HL-60/S4 treated with phorbol 12-myristate 13-acetate at 8.2 ng/mL for 4 days and 3 days (cell line): ENCODE measurements around the gene BAZ2B.
"Not testable (repeated sequence)": the region's sequence is repeated elsewhere in the genome, so short reads cannot be mapped to it uniquely, and the experiment has no call there.

ENCODE experiments used
- in situ Hi-C: fragments of 300-500 bp; cut with MboI; formaldehyde crosslinking; loops from 2 replicates; pipeline ENCODE4 v1.15.0; 2022; ENCODE audit warnings: low sequenced_read_pairs

Gene BAZ2B

GRCh38 chr2:159542101-159542500 lies 74.2 kb downstream of the BAZ2B start:
- in situ Hi-C loops: no loop called here

DNA sequence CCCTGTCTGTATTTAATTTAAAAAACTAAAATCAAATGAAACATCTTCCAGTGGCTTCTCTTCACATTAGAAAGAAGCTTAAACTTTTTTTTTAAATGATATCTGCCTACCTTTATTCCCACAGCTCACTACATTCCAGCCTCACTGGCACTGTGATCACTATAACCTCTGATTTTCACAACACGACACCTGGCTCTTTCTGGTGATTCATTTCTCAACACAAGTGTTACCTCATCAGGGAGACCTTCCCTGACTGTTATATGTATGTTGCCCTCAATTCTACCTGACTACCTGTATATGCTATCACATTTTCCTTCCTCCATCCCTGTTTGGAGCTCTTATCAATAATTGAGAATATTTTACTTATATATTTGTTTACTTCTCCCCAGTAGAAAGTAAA lies 76.6 kb downstream of the BAZ2B start:
- in situ Hi-C loops: no loop called here

DNA sequence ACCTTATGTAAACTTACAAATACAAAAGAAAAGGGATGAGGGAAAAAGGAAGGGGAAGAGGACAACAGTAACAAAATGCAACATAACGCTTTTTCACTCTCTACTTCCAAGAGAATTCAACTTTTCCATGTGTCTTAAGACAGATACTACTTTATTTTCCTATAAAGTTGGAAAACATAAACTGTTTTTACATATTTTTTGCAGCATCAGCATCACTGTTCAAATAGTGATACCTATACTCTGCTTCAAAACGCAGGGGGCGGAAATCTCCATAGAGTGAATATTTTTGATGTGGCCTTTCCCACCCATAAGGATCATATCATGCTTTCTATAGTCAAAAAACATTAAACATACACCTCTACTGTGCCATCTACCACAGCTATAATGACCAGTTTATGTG lies 77.5 kb downstream of the BAZ2B start:
- in situ Hi-C loops: no loop called here

DNA sequence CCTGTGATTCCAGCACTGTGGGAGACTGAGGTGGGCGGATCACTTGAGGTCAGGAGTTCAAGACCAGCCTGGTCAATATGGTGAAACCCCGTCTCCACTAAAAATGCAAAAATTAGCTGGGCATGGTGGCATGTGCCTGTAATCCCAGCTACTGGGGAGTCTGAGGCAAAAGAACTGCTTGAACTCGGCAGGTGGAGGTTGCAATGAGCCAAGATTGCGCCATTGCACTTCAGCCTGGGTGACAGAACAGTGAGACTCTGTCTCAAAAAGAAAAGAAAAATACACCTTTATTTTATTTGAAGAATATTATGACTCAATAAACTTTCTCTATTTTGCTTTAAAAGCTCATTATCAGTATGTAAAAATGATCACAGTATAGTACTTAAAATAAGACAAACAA lies 81.1 kb downstream of the BAZ2B start:
- in situ Hi-C loops: not testable (repeated sequence)

DNA sequence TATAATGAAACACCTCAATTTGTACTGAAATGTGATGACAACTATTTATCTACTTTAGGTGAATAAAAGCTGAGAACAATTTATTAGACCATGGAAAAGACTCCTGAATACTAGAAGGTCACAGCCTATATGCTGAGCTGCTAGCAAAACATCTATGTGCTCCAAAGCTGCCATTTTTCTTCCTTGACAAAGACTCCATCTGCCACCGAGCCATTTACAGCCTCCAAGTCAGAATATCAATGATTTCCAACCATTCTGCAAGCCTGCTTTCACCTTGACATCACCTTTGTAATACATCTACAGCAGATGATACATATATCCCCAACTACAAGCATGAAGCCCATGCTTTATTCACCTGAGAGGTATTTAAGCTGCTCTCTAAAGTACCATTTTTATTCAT lies 84.9 kb downstream of the BAZ2B start:
- in situ Hi-C loops: no loop called here

DNA sequence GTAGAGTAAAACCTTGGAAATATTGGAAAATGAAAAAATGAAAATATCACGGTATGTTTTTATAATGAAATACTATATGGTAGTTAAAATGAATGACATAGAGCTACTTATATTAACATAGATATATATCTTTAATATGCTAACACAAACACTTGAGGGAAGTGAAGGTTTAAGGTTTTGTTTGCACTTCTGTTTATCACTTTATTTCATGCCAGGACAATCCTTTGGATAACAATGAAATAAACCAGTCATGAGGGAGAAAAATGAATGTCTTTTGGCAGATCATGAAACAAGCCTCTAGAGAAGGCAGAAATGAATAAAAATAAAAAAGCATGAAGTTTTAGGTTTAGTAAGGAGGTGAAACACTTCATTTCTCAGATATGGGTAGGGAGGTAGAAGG lies 89.9 kb downstream of the BAZ2B start:
- in situ Hi-C loops: no loop called here

GRCh38 chr2:159525012-159525411 lies 91.3 kb downstream of the BAZ2B start:
- in situ Hi-C loops: no loop called here

DNA sequence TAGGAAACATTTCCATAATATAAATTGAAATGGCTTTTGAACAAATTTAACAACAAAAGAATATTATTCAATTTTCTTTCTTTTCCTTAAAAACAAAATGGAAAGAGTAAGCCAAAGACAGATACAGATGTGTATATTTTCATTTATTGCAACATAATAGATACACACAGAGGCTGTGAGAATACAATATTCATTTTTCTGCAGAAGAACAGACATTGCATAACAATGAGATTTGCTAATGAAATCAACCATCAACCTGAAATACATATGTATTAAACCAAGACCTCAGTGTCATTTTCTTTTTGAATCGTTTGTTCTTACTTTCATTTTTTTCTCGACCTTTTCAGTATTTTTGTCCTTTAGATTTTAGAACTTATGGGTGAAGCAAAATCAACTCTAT lies 95.1 kb downstream of the BAZ2B start:
- in situ Hi-C loops: no loop called here

GRCh38 chr2:159518321-159519005 lies 97.9 kb downstream of the BAZ2B start:
- in situ Hi-C loops: no loop called here

- in situ Hi-C loops: no loop called here
Observed at GRCh38 chr2:159516241-159516758, 100.0 kb downstream of the BAZ2B start.

DNA sequence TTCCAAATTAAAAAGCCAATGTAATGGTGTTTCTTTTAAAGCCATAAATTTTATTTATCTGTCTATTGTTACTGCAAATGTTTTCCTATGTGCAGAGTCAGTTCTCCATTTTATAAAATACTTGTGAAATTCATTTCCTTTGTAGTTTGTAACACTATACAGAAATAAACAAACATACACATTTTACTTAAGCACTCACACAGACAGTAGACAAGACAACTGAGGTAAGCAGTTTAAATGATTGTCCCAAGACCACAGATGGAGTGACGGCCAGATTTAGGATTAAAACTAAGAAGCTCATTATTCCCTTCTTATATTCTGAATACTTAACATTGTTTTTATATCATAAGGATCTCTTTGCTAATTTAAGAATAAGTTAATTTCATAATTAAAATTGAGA lies 100.9 kb downstream of the BAZ2B start:
- in situ Hi-C loops: no loop called here

- in situ Hi-C loops: no loop called here
Observed at GRCh38 chr2:159513745-159514144, 102.6 kb downstream of the BAZ2B start.

DNA sequence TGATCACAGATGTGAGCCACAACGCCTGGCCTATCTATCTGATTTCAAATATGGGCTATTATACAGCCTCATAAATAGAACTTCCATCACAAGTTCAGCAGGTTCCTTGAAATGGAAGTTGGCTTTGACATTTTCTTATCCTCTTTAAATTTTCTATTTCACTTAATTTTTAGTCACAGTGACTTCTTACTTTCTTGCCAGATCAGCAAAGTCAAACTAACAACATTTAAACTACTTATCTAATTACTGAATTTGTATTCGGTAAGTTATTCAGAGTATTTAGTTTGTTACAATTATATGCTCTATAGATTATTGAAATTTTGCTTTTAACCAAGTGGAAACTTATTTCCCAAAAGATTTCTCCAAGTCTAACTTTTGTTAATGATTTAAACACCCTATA lies 108.2 kb downstream of the BAZ2B start:
- in situ Hi-C loops: no loop called here

- in situ Hi-C loops: no loop called here
Observed at GRCh38 chr2:159506764-159507440, 109.4 kb downstream of the BAZ2B start.

GRCh38 chr2:159506202-159506601 lies 110.1 kb downstream of the BAZ2B start:
- in situ Hi-C loops: no loop called here

GRCh38 chr2:159505196-159505595 lies 111.2 kb downstream of the BAZ2B start:
- in situ Hi-C loops: no loop called here

DNA sequence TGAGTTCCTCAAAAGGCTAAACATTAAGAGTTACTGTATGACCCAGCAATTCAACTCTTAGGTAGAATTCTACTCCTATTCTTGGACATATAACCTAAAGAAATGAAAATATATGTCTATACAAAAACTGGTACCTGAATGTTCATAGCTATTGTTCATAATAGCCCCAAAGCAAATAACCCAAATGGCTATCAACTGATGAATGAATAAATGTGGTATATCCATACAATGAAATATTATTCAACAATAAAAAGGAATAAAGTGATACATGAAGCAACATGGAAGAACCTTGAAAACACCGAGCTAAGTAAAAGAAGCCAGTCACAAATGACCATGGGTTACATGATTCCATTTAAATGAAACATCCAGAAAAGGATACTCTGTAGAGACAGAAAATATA lies 114.6 kb downstream of the BAZ2B start:
- in situ Hi-C loops: no loop called here

DNA sequence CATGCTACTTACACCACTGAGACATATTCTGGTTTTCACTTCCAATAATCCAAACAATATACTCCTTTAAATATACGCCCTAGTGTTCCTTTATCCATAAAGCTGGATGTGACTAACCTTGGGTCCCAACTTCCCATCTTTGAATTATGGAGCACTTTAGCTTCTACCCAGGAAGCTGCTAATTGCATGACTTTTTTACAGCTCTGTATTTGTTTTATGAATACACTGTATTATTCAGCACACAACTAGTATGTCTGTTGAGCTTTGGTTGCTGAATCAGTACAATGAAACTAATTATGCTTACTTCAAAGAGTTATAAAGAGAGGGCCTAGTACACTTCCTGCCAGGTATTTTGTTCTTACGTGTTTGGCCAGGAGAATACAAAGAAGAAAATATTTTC lies 118.5 kb downstream of the BAZ2B start:
- in situ Hi-C loops: no loop called here

- in situ Hi-C loops: no loop called here
Observed at GRCh38 chr2:159497256-159497655, 119.1 kb downstream of the BAZ2B start.

DNA sequence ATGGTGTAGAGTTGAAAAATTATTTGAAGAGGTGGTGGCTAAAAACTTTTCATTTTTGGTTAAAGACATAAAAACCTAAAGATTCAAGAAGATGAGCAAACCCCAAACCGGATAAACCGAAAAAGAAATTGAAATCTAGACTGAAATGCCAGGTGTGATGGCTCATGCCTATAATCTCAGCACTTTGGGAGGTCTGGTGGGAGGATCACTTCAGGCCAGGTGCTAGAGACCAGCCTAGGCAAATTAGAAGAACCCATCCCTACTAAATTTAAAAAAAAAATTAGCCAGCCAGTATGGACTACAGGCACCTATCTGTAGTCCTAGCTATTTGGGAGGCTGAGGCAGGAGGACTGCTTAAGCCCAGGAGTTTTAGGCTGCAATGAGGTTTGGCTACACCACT lies 126.9 kb downstream of the BAZ2B start:
- in situ Hi-C loops: no loop called here

DNA sequence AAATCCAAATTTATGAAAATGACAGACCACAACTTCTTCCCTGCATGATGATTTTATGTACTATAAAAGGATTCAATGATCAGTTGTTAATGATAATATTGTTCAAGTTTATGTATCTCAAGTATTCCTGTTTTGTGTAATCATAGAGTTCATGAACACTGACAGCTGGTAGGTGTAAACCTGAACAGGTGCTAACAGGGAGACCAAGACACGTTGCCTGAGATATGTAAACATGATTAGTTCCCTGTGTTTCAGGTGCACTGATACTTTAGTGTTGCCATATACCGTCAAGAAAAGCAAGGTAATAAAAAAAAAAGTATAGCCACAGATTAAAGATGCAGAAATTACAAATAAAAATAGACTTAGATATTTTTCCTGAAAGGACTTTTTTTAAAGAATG lies 131.8 kb downstream of the BAZ2B start:
- in situ Hi-C loops: no loop called here

DNA sequence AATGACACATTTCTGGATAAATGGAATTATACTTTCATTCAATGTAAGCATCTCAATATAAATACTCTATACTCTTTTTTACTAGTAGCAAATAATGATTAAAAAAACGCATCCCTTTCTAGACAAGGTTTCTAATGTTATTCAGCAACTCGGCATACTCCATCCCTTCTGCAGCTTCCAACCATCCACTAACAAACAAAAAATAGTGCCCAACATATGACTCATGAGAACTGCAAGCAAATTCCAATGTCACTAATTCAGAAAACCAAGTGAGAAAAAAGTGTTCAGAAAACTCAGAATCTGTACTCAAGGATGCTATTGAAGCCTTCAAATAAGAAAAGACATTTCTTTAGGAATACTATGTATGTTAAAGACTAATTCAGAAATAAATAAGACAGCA lies 140.0 kb downstream of the BAZ2B start:
- in situ Hi-C loops: no loop called here

DNA sequence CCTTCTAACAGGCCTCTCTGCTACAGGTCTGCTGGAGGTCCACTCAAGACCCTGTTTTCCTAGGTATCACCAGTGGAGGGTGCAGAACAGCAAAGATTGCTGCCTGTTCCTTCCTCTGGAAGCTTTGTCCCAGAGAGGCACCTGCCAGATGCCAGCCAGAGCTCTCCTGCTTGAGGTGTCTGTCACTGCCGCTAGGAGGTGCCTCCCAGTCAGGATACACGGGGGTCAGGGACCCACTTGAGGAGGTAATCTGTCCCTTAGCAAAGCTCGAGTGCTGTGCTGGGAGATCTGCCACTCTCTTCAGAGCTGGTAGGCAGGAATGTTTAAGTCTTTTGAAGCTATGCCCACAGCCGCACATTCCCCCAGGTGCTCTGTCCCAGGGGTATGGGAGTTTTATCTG lies 140.6 kb downstream of the BAZ2B start:
- in situ Hi-C loops: no loop called here
